ENCODE results near the gene OR1S1. TPM values are rescaled to one million over a fixed set of nuclear protein-coding genes. Genes with fewer than 3 reads are reported as not detected.

OR1S1 gene
- polyA plus RNA-seq, 1 donor, result not detected

Other genes with a start within 250 kb of the OR1S1 start
- not detected for gene OR9Q1, start 188.8 kb upstream of the OR1S1 start, polyA plus RNA-seq
- not detected for gene OR6Q1, start 181.8 kb upstream of the OR1S1 start, polyA plus RNA-seq
- gene OR9I1, start 87.2 kb upstream of the OR1S1 start, polyA plus RNA-seq, result not detected
- not detected for gene OR9Q2, start 23.6 kb upstream of the OR1S1 start, polyA plus RNA-seq
- not detected for gene OR1S2, start 8.6 kb upstream of the OR1S1 start, polyA plus RNA-seq
- gene OR10Q1, start 16.2 kb downstream of the OR1S1 start, polyA plus RNA-seq, result not detected
- not detected for gene OR10W1, start 55.5 kb downstream of the OR1S1 start, polyA plus RNA-seq
- gene OR5B17, start 146.3 kb downstream of the OR1S1 start, polyA plus RNA-seq, result not detected
- gene OR5B3, start 194.2 kb downstream of the OR1S1 start, polyA plus RNA-seq, result not detected
- 0.01 TPM for gene OR5B2, start 215.4 kb downstream of the OR1S1 start, polyA plus RNA-seq
- 0.03 TPM for gene OR5B12, start 229.5 kb downstream of the OR1S1 start, polyA plus RNA-seq

Data from large intestine (tissue), 1 donor.